Endothelial cell of umbilical vein (primary cell): Measurements from ENCODE around the gene RIT2.

Source experiments
- MYC ChIP-seq: IDR thresholded peaks from one replicate; pipeline ENCODE4 v1.6.1; 2011; ENCODE audit warnings: mild to moderate bottlenecking, low read depth, low read length
- POLR2AphosphoS5 ChIP-seq: IDR thresholded peaks from 2 replicates; pipeline ENCODE4 v1.6.1; 2012; ENCODE audit warnings: low read depth, mild to moderate bottlenecking, control low read depth, low read length, moderate library complexity; ENCODE audit not compliant: insufficient read depth
- TF ChIP-seq, protein P1 (sequence below), 2 donors: IDR thresholded peaks; 1 replicate in 1 of 2; 2 replicates in 1 of 2; pipeline ENCODE4 v1.5.1; 2011; ENCODE audit warnings: low read length in 2 of 2, mild to moderate bottlenecking in 2 of 2, moderate library complexity in 2 of 2, control low read depth in 1 of 2, inconsistent platforms in 1 of 2, low read depth in 1 of 2; ENCODE audit not compliant: insufficient read depth in 1 of 2; ENCODE audit errors: extremely low read depth in 1 of 2

DNA sequence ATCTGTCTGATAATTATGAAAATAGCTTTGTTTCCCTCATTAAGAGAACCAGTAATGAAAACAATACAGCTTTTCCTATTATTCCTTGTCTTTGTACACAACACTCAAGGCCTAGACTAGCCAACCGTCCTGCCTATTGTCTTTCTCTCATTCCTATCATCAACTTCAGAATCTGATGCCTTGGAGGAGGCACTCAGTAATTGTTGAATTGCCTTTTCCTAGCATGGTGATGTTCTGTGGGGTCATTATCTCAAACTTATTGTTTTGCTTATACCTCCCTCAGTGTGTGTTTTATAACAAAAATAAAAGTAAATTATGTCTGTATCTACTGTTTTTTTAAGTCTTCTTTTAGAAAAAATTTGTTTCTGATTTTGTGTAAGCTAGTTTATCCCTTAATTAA is 208.7 kb downstream of the RIT2 start:
- TF ChIP-seq, protein P1, sequence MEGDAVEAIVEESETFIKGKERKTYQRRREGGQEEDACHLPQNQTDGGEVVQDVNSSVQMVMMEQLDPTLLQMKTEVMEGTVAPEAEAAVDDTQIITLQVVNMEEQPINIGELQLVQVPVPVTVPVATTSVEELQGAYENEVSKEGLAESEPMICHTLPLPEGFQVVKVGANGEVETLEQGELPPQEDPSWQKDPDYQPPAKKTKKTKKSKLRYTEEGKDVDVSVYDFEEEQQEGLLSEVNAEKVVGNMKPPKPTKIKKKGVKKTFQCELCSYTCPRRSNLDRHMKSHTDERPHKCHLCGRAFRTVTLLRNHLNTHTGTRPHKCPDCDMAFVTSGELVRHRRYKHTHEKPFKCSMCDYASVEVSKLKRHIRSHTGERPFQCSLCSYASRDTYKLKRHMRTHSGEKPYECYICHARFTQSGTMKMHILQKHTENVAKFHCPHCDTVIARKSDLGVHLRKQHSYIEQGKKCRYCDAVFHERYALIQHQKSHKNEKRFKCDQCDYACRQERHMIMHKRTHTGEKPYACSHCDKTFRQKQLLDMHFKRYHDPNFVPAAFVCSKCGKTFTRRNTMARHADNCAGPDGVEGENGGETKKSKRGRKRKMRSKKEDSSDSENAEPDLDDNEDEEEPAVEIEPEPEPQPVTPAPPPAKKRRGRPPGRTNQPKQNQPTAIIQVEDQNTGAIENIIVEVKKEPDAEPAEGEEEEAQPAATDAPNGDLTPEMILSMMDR (IDR thresholded peaks at IDR 0.05; ENCODE audit: extremely low read depth in 1 of 2, insufficient read depth in 1 of 2, low read depth in 1 of 2, low read length in 2 of 2) = no peak
- TF ChIP-seq POLR2AphosphoS5 (no peak), MYC (no peak)
